SK-N-SH (cell line): ENCODE data around the gene NGB. TPM values are rescaled to one million over a fixed set of nuclear protein-coding genes. Genes with fewer than 3 reads are reported as not detected.

ENCODE experiments used
- CTCF ChIA-PET: fragments of 300-600, 350-600 bp; formaldehyde crosslinking; extraction: SDS; loops from one replicate; lab custom pipeline; 2021; lab: Yijun Ruan, JAX
- POLR2A ChIA-PET: fragments of 350-600 bp; sonication (Branson Sonifier 250); formaldehyde crosslinking; extraction: SDS; loops from one replicate; lab custom pipeline; 2020; ENCODE audit warnings: antibody characterized with exemption, inconsistent platforms; lab: Yijun Ruan, JAX
- DNase-seq: peaks from one replicate; pipeline ENCODE4 v3.0.0; 2012
- H2AFZ ChIP-seq: fragments of 200-600 bp; sonication (generic); 2 replicates; pipeline ENCODE4 v1.8.1; 2016; ENCODE audit warnings: antibody characterized with exemption, mild to moderate bottlenecking, low read depth
- H3F3A ChIP-seq: fragments of 200-600 bp; sonication (generic); replicated peaks from 2 replicates; pipeline ENCODE3; 2016; ENCODE audit warnings: antibody characterized with exemption, mild to moderate bottlenecking; ENCODE audit not compliant: insufficient read depth
- H3K27ac ChIP-seq, 2 experiments: fragments of 200-500 bp in 1 of 2; fragments of 200-600 bp in 1 of 2; sonication (Bioruptor generic) in 1 of 2; sonication (generic), shearing (Covaris generic) in 1 of 2; 2 replicates each; pipeline versions ENCODE4 v1.5.1 to v1.6.1; 2014 to 2016; ENCODE audit warnings: low read depth in 2 of 2, inconsistent platforms in 1 of 2, low read length in 1 of 2, mild to moderate bottlenecking in 1 of 2, mixed read lengths in 1 of 2
- H3K27me3 ChIP-seq: fragments of 200-600 bp; sonication (generic), shearing (Covaris generic); 2 replicates; pipeline ENCODE4 v1.6.1; 2016; ENCODE audit warnings: mixed run types; ENCODE audit not compliant: insufficient read depth
- H3K36me3 ChIP-seq, 2 experiments: fragments of 200-500 bp in 1 of 2; fragments of 200-600 bp in 1 of 2; sonication (Bioruptor generic) in 1 of 2; sonication (generic) in 1 of 2; replicated peaks in 1 of 2; 2 replicates each; pipeline versions ENCODE3 to v1.5.1; 2014 to 2016; ENCODE audit warnings: low read length in 1 of 2, mild to moderate bottlenecking in 1 of 2; ENCODE audit not compliant: insufficient read depth in 2 of 2, control insufficient read depth in 1 of 2
- H3K4me1 ChIP-seq, 2 experiments: fragments of 200-500 bp in 1 of 2; fragments of 200-600 bp in 1 of 2; sonication (Bioruptor generic) in 1 of 2; sonication (generic), shearing (Covaris generic) in 1 of 2; 2 replicates each; pipeline versions ENCODE4 v1.5.1 to v1.6.1; 2014 to 2016; ENCODE audit warnings: low read depth in 1 of 2, low read length in 1 of 2, mixed run types in 1 of 2; ENCODE audit not compliant: insufficient read depth in 2 of 2, control insufficient read depth in 1 of 2
- H3K4me2 ChIP-seq: fragments of 200-600 bp; sonication (generic), shearing (Covaris generic); 2 replicates; pipeline ENCODE4 v1.6.1; 2017; ENCODE audit warnings: mixed run types
- H3K4me3 ChIP-seq, 2 experiments: fragments of 200-500 bp in 1 of 2; fragments of 200-600 bp in 1 of 2; sonication (Bioruptor generic) in 1 of 2; sonication (generic), shearing (Covaris generic) in 1 of 2; 2 replicates each; pipeline versions ENCODE4 v1.5.1 to v1.8.1; 2014 to 2016; ENCODE audit warnings: low read depth in 2 of 2, inconsistent platforms in 1 of 2, low read length in 1 of 2, mild to moderate bottlenecking in 1 of 2, mixed read lengths in 1 of 2, moderate library complexity in 1 of 2
- H3K79me2 ChIP-seq: fragments of 200-600 bp; sonication (generic); 2 replicates; pipeline ENCODE4 v1.8.1; 2017; ENCODE audit warnings: mild to moderate bottlenecking; ENCODE audit not compliant: insufficient read depth
- H3K9ac ChIP-seq: fragments of 200-600 bp; sonication (generic); 2 replicates; pipeline ENCODE4 v1.6.1; 2017; ENCODE audit warnings: mixed run types
- H3K9me2 ChIP-seq: fragments of 200-600 bp; sonication (generic); 2 replicates; pipeline ENCODE4 v1.6.1; 2017; ENCODE audit warnings: mixed run types
- H3K9me3 ChIP-seq: fragments of 200-600 bp; sonication (generic); 2 replicates; pipeline ENCODE4 v1.6.1; 2017; ENCODE audit warnings: mixed run types, mild to moderate bottlenecking, moderate library complexity
- H4K20me1 ChIP-seq: fragments of 200-600 bp; sonication (generic); 2 replicates; pipeline ENCODE4 v1.6.1; 2017; ENCODE audit warnings: mild to moderate bottlenecking, mixed run types; ENCODE audit not compliant: insufficient read depth
- ELF1 ChIP-seq: IDR thresholded peaks from 2 replicates; pipeline ENCODE4 v1.4.0; 2012
- EP300 ChIP-seq, 2 experiments: IDR thresholded peaks; 2 replicates each; pipeline versions ENCODE4 v1.4.0 to v1.6.1; 2012; ENCODE audit warnings: borderline replicate concordance in 1 of 2, low read depth in 1 of 2, low read length in 1 of 2
- EZH2phosphoT487 ChIP-seq: fragments of 200-600 bp; sonication (generic); IDR thresholded peaks from 2 replicates; pipeline ENCODE4 v1.6.1; 2017; ENCODE audit warnings: low read depth, mixed run types, mild to moderate bottlenecking, antibody characterized with exemption, moderate library complexity, borderline replicate concordance
- MEF2A ChIP-seq: IDR thresholded peaks from 2 replicates; pipeline ENCODE4 v1.4.0; 2012; ENCODE audit warnings: low read depth, borderline replicate concordance
- MXI1 ChIP-seq: IDR thresholded peaks from 2 replicates; pipeline ENCODE4 v1.6.1; 2012; ENCODE audit warnings: mild to moderate bottlenecking, low read depth, low read length, improper control_type of control experiment
- NFIC ChIP-seq: IDR thresholded peaks from 2 replicates; pipeline ENCODE4 v1.4.0; 2012; ENCODE audit warnings: borderline replicate concordance
- POLR2AphosphoS5 ChIP-seq: IDR thresholded peaks from 2 replicates; pipeline ENCODE4 v1.6.1; 2012; ENCODE audit warnings: low read depth, low read length
- RAD21 ChIP-seq: IDR thresholded peaks from 2 replicates; pipeline ENCODE4 v1.6.1; 2012; ENCODE audit warnings: mild to moderate bottlenecking, low read length
- RFX5 ChIP-seq: IDR thresholded peaks from 2 replicates; pipeline ENCODE4 v1.6.1; 2012; ENCODE audit warnings: mild to moderate bottlenecking, improper control_type of control experiment, low read length
- RXRA ChIP-seq: IDR thresholded peaks from 2 replicates; pipeline ENCODE4 v1.4.0; 2012; ENCODE audit warnings: low read depth, mild to moderate bottlenecking, borderline replicate concordance
- SIN3A ChIP-seq: IDR thresholded peaks from 2 replicates; pipeline ENCODE4 v1.6.1; 2012; ENCODE audit warnings: low read depth, mild to moderate bottlenecking, low read length, moderate library complexity, borderline replicate concordance
- SMC3 ChIP-seq: IDR thresholded peaks from 2 replicates; pipeline ENCODE4 v1.6.1; 2012; ENCODE audit warnings: low read depth, low read length, improper control_type of control experiment
- TAF1 ChIP-seq: IDR thresholded peaks from 2 replicates; pipeline ENCODE4 v1.6.1; 2012; ENCODE audit warnings: low read depth, mild to moderate bottlenecking, low read length, moderate library complexity, borderline replicate concordance
- TCF12 ChIP-seq: IDR thresholded peaks from 2 replicates; pipeline ENCODE4 v1.4.0; 2012
- YY1 ChIP-seq: IDR thresholded peaks from 2 replicates; pipeline ENCODE4 v1.4.0; 2012; ENCODE audit warnings: low read depth, mild to moderate bottlenecking
- WGBS: methylation state at CpG from one replicate; pipeline ENCODE4 v1.1.6; 2017; ENCODE audit warnings: low lambda C conversion rate; 5-methylcytosine and 5-hydroxymethylcytosine counted together
- polyA plus RNA-seq, 3 experiments: library from polyadenylated mRNA; depleted of rRNA; stranded (reverse); fragments of >200 nt; gene quantifications; 2 replicates each; pipeline ENCODE4 v1.2.3, GENCODE V29; 2012
- TF ChIP-seq, protein P1 (sequence below): IDR thresholded peaks from 2 replicates; pipeline ENCODE4 v1.4.0; 2012; ENCODE audit warnings: low read depth, borderline replicate concordance
- TF ChIP-seq, protein P2 (sequence below): IDR thresholded peaks from 2 replicates; pipeline ENCODE4 v1.4.0; 2012; ENCODE audit warnings: low read depth, borderline replicate concordance
- TF ChIP-seq, protein P3 (sequence below): IDR thresholded peaks from 2 replicates; pipeline ENCODE4 v1.4.0; 2012; ENCODE audit warnings: low read depth
- TF ChIP-seq, protein P4 (sequence below): fragments of 200-600 bp; sonication (generic); IDR thresholded peaks from 2 replicates; pipeline ENCODE4 v1.6.1; 2017; ENCODE audit warnings: antibody characterized with exemption, mild to moderate bottlenecking, moderate library complexity

Gene NGB
- polyA plus RNA-seq, 1 of the 3 experiments (the other 2 are of a cell fraction), result not detected

DNA sequence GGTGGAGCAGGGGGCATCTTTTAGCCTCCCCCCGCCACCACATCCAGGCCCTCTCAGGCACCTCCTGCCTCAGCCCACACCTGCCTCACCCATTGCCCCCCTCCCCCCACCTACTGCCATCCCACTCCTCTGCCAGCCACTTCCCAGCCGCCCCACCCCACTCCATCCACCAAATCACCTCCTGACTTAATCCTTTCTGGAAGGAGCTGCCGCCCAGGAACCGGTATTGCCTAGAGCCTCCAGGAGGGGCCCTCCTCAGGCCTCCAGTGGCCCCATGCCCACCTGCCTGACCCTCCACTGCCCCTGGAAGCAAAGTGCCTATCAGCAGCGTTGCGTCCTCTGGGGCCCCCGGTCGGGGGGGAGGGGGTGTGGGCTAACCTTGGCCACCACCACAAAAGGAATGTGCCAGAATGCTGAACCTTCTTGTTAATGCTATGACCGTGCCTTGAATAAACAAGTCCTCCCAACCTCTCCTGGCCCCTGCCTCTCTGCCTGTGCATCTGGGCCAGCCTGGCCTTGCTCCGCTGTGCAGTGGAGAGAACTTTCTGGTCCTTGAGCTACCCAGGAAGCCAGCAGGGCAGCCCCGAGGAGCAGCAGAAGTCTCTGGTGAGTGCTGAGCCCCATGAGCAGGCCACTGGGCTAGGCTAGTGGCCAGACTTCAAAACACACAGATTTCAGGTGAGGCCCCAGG, 11.8 kb downstream of the NGB start:
- Histone ChIP-seq H3K9me2 (no peaks in the 10 kb centered on the region), H3K27ac (no peak overlapping the region), H3K36me3 (no peaks in the 10 kb centered on the region), H4K20me1 (no peaks in the 10 kb centered on the region), H3K9ac (no peak overlapping the region), H3K9me3 (no peaks in the 10 kb centered on the region), H3K4me2 (no peak overlapping the region), H3K27me3 (peaks cover 8% of the 10 kb centered on the region; the same call in 1 of the 2 replicates), H3K79me2 (no peaks in the 10 kb centered on the region), H3K4me1 (no peaks in the 10 kb centered on the region), H3K4me3 (no peak overlapping the region), H2AFZ (no peak overlapping the region), H3F3A (no peaks in the 10 kb centered on the region)
- DNase-seq, result no peak
- 70% methylated on average over 5 of the region's 11 CpGs for WGBS
- TF ChIP-seq, protein P1, sequence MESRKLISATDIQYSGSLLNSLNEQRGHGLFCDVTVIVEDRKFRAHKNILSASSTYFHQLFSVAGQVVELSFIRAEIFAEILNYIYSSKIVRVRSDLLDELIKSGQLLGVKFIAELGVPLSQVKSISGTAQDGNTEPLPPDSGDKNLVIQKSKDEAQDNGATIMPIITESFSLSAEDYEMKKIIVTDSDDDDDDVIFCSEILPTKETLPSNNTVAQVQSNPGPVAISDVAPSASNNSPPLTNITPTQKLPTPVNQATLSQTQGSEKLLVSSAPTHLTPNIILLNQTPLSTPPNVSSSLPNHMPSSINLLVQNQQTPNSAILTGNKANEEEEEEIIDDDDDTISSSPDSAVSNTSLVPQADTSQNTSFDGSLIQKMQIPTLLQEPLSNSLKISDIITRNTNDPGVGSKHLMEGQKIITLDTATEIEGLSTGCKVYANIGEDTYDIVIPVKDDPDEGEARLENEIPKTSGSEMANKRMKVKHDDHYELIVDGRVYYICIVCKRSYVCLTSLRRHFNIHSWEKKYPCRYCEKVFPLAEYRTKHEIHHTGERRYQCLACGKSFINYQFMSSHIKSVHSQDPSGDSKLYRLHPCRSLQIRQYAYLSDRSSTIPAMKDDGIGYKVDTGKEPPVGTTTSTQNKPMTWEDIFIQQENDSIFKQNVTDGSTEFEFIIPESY, result no peak
- TF ChIP-seq, protein P2, sequence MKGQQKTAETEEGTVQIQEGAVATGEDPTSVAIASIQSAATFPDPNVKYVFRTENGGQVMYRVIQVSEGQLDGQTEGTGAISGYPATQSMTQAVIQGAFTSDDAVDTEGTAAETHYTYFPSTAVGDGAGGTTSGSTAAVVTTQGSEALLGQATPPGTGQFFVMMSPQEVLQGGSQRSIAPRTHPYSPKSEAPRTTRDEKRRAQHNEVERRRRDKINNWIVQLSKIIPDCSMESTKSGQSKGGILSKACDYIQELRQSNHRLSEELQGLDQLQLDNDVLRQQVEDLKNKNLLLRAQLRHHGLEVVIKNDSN, result no peak
- TF ChIP-seq, protein P3, sequence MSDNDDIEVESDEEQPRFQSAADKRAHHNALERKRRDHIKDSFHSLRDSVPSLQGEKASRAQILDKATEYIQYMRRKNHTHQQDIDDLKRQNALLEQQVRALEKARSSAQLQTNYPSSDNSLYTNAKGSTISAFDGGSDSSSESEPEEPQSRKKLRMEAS, result no peak
- no peak for TF ChIP-seq RAD21
- no peak for TF ChIP-seq SMC3
- no peak for TF ChIP-seq POLR2AphosphoS5
- no peak for TF ChIP-seq RFX5
- TF ChIP-seq NFIC, result no peak
- no peak for TF ChIP-seq MEF2A
- TF ChIP-seq MXI1, result no peak
- ChIA-PET CTCF (interaction anchor here (1.0 kb wide), 1 partner anchor 42 kb away, joined by 4 read pairs; no protein-coding TSS in a partner anchor), POLR2A (no interaction called here)

DNA sequence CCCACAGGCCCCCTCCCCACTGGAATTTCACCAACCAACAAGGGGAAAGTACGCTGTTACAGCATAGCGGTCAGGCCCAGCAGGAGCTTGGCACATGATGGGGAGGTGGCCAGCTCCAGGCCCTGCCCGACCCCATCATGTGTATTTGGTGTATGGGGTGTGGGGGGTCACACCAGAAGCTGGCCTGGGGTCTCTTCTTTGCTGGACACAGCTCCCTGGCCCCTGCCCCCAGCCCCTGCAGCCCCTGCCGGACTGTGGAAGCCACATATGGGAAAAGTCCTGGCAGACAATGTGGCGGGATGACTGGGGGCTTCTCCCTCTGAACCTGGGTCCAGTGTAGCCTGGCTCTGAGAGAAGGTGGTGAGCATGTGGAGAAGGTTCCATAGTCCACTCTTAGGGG, 12.4 kb downstream of the NGB start:
- H3K27me3 ChIP-seq, result peaks cover 5% of the 10 kb centered on the region; the same call in 1 of the 2 replicates
- H3K79me2 ChIP-seq, result no peaks in the 10 kb centered on the region
- 52% methylated on average over 4 of the region's 5 CpGs for WGBS
- H3F3A ChIP-seq, result no peaks in the 10 kb centered on the region
- H3K36me3 ChIP-seq, result no peaks in the 10 kb centered on the region
- no peak overlapping the region for H3K9ac ChIP-seq
- ChIA-PET CTCF (interaction anchor here (0.7 to 1.3 kb wide), 3 partner anchors 10 to 118 kb away, joined by 3 to 5 read pairs (median 4); no protein-coding TSS in a partner anchor), POLR2A (no interaction called here)
- TF ChIP-seq MXI1 (no peak), RAD21 (no peak), SMC3 (no peak), EZH2phosphoT487 (no peak), TCF12 (no peak), RXRA (no peak), RFX5 (no peak), YY1 (no peak), TAF1 (no peak), SIN3A (no peak), EP300 (IDR thresholded peaks at IDR 0.05; ENCODE audit: borderline replicate concordance in 1 of 2, low read depth in 1 of 2, low read length in 1 of 2) (no peak), ELF1 (no peak), MEF2A (no peak)
- TF ChIP-seq, protein P4, sequence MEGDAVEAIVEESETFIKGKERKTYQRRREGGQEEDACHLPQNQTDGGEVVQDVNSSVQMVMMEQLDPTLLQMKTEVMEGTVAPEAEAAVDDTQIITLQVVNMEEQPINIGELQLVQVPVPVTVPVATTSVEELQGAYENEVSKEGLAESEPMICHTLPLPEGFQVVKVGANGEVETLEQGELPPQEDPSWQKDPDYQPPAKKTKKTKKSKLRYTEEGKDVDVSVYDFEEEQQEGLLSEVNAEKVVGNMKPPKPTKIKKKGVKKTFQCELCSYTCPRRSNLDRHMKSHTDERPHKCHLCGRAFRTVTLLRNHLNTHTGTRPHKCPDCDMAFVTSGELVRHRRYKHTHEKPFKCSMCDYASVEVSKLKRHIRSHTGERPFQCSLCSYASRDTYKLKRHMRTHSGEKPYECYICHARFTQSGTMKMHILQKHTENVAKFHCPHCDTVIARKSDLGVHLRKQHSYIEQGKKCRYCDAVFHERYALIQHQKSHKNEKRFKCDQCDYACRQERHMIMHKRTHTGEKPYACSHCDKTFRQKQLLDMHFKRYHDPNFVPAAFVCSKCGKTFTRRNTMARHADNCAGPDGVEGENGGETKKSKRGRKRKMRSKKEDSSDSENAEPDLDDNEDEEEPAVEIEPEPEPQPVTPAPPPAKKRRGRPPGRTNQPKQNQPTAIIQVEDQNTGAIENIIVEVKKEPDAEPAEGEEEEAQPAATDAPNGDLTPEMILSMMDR, result no peak
- H3K9me3 ChIP-seq, result no peaks in the 10 kb centered on the region
- no peaks in the 10 kb centered on the region for H3K4me1 ChIP-seq
- H4K20me1 ChIP-seq, result no peaks in the 10 kb centered on the region
- no peaks in the 10 kb centered on the region for H3K9me2 ChIP-seq
- DNase-seq, result no peak
- H3K4me3 ChIP-seq, result no peak overlapping the region
- no peak overlapping the region for H2AFZ ChIP-seq
- H3K4me2 ChIP-seq, result no peak overlapping the region
- H3K27ac ChIP-seq, result no peak overlapping the region
